Peyer's patch (tissue), 4 donors: ENCODE results near the gene GLUL. TPM values are rescaled to one million over a fixed set of nuclear protein-coding genes. Genes with fewer than 3 reads are reported as not detected.

ENCODE experiments used
- DNase-seq, 3 donors: peaks; one replicate each; pipeline ENCODE4 v3.0.0-alpha.2; 2017 to 2019
- H3K27ac ChIP-seq, 4 donors: fragments of 200-600 bp; sonication (generic); one replicate each; pipeline ENCODE4 v1.5.1; 2016 to 2019
- H3K27me3 ChIP-seq, 2 donors: fragments of 200-600 bp; sonication (generic); one replicate each; pipeline ENCODE4 v1.5.1; 2019
- H3K36me3 ChIP-seq, 3 donors: fragments of 200-600 bp; sonication (generic); one replicate each; pipeline ENCODE4 v1.5.1; 2016 to 2019
- H3K4me1 ChIP-seq, 4 donors: fragments of 200-600 bp; sonication (generic); one replicate each; pipeline ENCODE4 v1.5.1; 2016 to 2019
- H3K4me3 ChIP-seq, 4 donors: fragments of 200-600 bp; sonication (generic); 1 replicate in 3 of 4; 2 replicates in 1 of 4; pipeline ENCODE4 v1.5.1; 2016 to 2019; ENCODE audit warnings: mild to moderate bottlenecking in 1 of 4
- H3K9me3 ChIP-seq, 4 donors: fragments of 200-600 bp; sonication (generic); one replicate each; pipeline ENCODE4 v1.5.1; 2016 to 2019; ENCODE audit warnings: mild to moderate bottlenecking in 1 of 4
- CTCF ChIP-seq, 6 experiments: fragments of 450-650 bp in 4 of 6; fragments of 200-600 bp in 2 of 6; sonication (generic) in 1 of 6; IDR thresholded peaks; one replicate each; pipeline ENCODE4 v1.5.1; 2017 to 2019; ENCODE audit warnings: antibody characterized with exemption in 6 of 6, mild to moderate bottlenecking in 3 of 6, moderate library complexity in 1 of 6
- POLR2A ChIP-seq, 2 donors: fragments of 450-650 bp; IDR thresholded peaks; one replicate each; pipeline ENCODE4 v1.5.1; 2017; ENCODE audit warnings: antibody characterized with exemption in 2 of 2, mild to moderate bottlenecking in 2 of 2, moderate library complexity in 2 of 2
- total RNA-seq, 4 donors: library from RNA; depleted of rRNA; stranded (reverse); fragments of >200 nt; gene quantifications; one replicate each; pipeline ENCODE4 v1.1.0, GENCODE V29; 2016

GLUL gene
- total RNA-seq, 4 donors from 2014 or later: 148 to 864 (median 443) TPM

DNA sequence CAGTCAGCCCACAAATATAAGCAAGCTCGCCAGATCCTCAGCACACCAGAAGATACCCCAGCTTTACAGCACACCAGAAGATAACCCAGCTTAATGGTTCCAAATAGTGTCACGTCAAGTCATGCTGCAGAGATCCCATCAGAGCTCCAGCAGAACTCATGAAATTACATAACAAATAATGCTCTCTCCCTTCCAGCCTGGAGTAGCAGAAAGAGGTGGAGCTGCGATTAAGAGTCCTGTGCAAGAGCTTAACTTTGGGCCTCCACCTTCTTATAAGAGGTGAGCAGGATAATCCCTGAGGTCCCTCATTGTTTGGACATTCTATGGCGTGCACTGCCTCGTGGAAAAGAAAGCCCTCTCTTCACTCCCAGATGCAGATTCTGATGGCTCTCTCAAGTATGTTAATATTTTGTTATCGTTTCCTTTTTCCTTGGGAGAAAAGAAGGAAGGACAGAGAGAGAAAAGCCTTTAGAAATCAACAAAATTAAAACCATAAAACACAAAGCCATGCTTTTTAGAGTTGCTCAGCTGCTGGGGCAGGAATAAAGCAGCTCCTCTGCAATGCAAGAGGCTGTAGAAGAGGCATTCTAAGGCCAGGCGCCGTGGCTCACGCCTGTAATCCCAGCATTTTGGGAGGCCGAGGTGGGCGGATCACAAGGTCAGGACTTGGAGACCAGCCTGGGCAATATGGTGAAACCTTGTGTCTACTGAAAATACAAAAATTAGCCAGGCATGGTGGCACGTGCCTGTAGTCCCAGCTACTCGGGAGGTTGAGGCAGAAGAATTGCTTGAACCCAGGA is 59.1 kb downstream of the GLUL start:
- TF ChIP-seq POLR2A (IDR thresholded peaks at IDR 0.05) (no peak), CTCF (IDR thresholded peaks at IDR 0.05) (no peak)
- no peaks in the 10 kb centered on the region for H3K27me3 ChIP-seq
- DNase-seq: no peak
- H3K27ac ChIP-seq: no peak overlapping the region
- H3K4me3 ChIP-seq: no peak overlapping the region
- no peaks in the 10 kb centered on the region for H3K36me3 ChIP-seq
- no peaks in the 10 kb centered on the region for H3K4me1 ChIP-seq
- no peaks in the 10 kb centered on the region for H3K9me3 ChIP-seq

Other genes with a start within 250 kb of the GLUL start
- not detected for gene TEDDM1, start 8.9 kb upstream of the GLUL start, total RNA-seq
- not detected for gene RGSL1, start 58.4 kb upstream of the GLUL start, total RNA-seq
- 10 to 100 TPM; 12.4 to 15.0 (median 13.3) TPM for gene RNASEL, start 197.5 kb upstream of the GLUL start, total RNA-seq
- gene RGS16, start 212.6 kb upstream of the GLUL start, total RNA-seq: under 1 TPM in 1 of 4 donors, not detected in 3; 0.40 TPM